GM18526 (cell line): ENCODE measurements around the gene FOXP4.

Source experiments
- POLR2A ChIP-seq: IDR thresholded peaks from 3 replicates; pipeline ENCODE4 v1.6.1; 2011; ENCODE audit not compliant: insufficient read length; ENCODE audit errors: extremely low read depth

Gene FOXP4

DNA sequence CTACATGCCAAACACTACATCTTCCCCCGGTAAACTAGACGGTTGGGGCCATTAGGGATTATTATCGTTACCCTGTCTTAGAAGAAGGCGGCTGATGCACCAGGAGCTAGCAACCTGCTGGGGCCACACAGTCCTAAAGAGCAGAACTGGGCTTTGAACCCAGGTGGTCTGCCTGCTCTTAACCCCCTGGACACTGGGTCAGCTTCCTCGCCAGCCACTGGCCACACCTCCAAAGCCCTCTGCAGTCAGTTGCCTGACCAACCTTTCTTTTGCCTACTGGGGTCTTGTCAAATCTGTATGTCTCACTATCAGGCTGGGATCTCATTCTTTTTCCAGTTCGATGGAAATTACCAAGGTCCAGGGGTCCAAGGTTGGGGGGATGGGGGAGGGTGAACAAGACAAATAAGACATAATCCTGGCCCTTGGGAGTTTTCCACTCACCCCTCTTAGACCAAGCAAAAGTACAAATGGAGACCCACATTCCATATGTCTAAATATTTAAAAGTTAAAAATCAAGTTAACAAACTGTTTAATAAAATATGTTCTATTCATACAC is 34.0 kb upstream of the FOXP4 start:
- no peak for TF ChIP-seq POLR2A

DNA sequence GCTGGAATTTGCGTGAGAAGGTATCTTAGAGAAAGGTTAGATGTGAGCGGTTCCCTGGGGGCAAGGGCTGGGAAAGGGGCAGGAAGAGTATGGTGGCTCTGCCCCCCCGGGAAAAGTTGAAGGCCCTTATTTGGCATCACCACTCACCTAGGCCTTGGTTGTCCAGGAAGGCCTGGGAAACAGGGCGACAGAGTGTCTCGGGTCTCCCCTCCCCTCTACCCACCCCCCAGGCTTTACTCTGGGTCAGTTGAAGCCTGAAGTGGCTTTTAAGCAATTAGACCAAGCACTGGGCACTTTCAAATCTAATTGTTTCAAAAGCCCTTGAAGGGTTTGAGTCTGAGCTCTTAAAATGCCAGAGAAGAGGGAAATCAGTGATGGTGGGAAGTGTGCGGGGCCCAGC is 30.2 kb upstream of the FOXP4 start:
- no peak for TF ChIP-seq POLR2A

DNA sequence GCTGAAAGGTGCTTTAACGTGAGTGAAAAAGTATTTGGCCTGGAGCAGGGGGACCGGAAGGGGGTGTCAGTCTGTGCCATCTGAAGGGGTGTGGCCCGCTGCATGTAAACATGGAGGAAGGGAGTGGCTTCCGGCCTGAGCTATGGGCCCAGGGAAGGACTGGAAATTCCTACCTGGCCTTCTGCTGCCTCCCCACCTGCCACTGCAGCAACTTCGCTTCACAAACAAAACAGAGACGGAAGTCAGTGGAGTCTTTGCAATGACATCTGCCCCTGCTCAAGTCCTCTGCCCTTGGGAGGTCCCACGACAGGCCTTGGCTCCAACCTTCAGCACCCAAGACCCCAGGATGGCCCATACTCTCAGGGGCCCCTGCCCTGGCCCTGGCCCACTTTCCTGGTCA is 28.1 kb upstream of the FOXP4 start:
- no peak for TF ChIP-seq POLR2A

DNA sequence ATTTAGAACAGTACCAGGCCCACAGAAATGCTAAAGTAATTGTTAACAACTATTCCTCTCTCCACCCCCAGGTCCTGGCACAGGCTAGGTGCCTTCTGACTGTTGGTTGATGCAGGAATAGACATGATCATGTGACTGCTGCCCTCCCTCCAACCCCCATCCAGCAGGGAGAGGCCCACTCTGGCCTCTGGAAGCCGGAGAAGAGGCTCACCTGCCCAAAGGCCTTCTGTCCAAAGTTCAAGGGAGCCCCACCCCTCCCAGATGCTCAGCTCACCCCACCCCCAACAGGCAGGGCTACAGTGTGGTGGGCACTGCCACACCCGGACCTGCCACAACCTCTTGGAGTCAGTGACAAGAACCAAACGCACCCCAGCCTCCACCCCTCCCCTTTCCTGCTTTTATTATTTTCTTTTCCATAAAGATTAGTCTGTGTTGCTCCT is 26.9 kb upstream of the FOXP4 start:
- no peak for TF ChIP-seq POLR2A

DNA sequence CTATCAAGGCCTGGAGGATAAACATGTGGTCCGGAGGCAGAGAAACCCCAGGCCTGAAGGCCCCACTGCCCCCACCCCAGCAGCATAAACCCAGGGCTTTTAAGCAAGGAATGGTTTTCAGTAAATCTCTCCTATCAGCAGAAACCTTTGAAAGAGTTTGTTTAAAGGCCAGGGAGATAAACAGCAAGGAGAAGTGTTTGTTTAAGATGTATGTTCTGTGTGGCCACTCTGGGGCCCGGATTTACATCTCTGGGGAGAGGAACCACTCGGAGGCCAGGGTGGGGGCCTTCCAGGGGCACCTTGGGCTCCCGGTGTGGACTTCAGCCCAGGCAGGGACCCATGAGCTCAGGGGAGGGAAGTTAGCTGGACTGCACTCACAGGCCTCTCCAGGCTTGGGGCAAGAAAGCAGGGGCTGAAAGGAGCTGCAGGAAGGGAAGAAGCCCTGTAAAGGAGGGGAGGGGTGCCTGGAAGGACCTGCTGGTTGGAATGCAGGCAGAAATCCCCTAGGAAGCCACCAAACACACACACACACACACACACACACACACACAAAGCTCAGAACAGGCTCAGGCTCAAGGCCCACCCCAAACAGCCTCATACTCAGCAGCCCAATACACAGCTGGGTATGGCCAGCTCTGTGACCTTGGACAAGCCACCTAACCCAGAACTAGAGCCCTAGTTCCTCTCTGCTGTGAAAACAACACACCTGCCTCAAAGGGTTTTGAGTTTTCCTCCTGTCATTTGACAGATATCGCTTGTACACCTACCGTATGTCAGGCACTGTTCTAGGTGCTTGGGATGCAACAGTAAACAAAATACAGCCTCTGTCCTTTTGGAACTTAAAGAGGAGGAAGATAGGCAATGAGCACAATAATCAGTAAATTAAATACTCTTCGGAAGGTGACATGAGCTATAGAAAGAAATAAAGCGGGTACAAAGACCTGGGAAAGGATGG is 26.2 kb upstream of the FOXP4 start:
- TF ChIP-seq POLR2A = no peak

DNA sequence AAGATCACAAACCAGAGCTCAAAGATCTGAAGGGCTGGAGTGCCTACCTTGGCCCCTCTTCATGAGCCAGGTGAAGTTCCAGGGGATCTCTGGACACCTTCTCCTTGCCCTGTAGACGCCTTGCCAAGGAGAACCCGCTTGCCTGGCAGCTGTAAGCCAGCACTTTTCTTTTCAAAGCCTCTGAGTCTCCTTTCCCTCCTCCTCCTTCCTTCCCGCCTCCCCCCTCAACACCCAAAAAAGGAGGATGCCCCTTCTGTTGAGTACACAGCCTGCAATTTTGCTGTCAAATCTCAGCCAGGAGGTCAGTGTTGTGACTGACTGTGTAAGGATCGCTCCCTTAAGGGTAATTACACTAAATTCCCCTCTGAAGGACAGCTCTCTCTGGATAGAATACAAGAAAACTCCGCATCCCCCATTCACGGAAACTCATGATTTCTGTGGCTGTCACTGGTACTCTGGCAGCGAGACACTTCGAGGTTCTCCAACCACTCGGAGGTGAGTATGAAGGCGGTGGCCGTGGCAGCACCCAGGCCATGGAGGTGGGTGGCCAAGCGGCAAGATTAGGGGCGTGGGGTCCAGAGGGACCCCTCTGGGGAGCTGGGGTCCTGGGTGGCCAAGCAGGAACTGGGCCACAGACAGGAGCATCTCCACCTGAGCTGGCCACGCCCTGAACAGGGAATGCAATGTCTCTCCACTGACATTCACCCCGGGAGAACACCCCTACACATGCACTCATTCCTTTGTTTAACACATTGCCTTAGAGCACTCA is 23.2 kb upstream of the FOXP4 start:
- TF ChIP-seq POLR2A = no peak

DNA sequence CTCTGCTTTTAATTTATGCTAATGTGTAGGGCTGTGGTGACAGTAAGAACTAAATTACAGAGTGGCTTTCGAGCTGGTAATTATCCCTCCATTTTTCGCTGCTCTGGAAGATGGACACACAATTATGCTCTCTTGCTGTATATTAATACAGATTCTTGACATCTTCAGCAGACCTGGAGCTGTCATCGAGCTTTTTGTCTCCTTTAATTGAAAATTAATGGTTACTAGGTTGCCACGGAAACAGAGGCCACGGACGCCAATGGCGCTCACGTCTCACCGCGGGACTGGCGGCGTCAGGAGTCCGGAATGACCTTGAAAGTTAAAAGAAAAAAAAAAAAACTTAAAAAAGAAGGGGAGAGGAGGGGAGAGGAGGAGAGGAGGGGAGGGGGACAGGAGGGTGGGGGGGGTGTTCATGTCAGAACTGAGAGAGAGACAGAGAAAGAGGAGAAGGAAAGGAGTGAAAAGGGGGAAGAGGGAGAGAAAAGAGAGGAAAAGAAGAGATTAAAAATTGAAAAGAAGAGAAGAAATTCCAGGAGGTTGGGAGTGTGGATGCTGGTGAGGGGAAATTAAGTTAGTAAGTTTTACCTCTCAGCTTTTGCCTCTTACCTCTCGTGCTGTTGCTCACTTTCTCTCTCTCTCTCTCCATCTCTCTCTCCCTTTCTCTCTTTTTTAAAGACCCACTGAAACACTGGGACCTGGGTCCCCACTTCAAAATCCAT is 22.1 kb upstream of the FOXP4 start:
- TF ChIP-seq POLR2A = no peak

DNA sequence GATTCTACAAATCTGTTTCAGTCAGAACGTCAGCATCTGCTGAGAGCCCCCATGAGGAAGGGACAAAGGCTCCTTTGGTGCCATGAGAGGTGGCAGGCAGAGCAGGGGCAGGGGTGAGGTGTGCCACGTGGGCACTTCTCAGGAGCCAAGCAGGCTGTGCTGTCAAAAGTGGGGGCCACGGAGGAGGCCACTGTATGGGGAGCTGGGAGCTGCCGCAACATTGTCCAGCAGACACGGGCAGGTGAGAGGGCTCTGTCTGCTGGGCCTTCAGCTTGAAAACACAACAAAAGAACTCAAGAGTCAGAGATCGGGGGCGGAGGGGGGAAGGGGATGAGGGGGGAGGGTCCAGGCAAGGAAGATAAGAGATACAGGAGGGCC is 21.6 kb upstream of the FOXP4 start:
- TF ChIP-seq POLR2A = no peak

DNA sequence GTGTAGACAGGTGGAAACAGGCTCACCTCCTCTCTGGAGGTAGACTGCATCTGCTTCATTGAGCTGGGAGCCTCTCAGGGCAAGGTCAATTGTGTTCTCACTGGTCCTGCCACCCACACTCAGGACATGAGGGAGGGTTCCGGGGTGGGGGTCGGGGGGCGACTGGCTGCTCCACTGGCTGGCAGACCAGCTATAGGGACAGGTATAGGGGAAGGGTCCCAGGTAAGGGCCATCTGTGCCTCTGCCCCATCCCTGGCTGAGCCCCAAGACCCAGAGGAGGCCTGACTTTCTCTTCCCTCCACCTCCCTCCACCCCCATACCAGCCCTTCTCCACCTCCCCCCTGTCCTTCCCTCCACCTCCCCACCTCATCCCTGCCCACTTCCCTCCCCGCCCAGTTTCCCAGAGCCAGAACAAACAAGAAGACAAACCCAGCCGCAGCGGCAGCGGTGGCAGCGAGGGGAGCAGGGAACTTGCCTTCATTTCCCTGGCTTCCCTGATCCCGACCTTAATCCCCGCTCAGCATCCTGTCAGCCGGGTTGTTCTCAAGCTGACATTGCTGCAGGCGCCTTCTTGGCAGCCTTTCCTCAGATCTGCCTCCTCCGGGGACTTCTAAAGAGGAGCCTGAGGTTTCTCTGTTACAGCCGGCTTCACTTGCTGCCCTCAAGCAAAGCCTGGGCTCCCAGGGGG is 18.3 kb upstream of the FOXP4 start:
- TF ChIP-seq POLR2A = no peak

DNA sequence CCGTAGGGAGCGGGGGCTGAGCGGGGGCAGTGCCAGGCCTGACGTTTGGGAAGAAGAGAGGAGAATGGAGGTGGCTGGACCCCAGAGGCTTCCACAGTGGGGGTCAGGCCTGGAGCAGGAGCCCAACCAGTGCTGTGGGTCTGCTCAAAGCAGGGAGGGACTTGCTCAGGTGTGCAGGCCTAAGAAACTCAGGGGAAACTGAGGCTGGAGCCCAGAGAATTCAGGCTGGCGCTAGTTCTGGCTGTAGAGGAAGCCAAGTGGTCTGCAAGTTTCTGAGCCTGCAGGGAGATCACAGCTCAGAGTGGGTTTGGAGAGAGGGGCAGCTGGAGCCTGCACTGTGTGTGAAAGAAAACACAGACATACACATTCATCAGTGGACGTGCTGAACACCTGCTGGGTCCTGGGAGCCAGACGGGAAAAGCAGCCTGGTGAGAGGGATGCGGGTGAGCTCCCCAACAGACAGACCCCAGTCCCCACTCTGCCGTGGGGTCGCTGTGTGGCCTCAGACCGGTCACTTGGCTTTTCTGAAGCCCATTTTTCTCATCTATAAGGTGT is 17.7 kb upstream of the FOXP4 start:
- no peak for TF ChIP-seq POLR2A

DNA sequence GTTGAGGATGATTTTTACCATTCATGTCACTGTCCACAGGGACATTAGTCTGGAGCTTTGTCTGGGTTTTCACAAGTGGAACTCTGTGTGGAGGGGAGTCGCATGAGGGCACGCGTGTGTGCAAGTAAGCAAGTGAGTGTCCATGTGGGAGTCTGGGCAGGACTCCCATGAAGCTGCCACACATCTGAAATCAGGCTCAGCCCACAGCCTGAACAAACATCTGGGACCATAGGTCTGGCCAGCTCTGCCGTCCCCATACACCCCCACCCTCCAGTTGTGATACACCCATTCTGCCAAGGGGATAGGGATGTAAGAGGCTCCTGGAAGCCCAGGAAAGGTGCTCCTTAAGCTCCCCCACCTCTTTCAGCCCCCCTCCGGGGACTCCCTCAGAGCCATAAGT is 17.1 kb upstream of the FOXP4 start:
- TF ChIP-seq POLR2A = no peak

DNA sequence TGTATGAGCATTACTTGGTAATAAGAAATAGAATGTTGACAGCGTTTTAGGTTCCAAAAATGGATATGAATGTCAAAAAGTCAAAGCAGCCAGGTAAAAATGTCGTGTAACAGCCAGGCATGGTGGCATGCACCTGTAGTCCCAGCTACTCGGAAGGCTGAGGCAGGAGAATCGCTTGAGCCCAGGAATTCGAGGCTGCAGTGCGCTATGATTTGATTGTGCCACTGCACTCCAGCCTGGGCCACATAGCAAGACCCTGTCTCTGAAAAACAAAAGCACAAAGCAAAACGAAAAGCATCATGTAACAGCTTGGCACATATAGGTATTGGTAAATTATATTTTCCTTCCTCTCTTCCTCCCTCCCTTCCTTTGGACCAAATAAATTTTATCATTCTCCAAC is 16.2 kb upstream of the FOXP4 start:
- TF ChIP-seq POLR2A = no peak

DNA sequence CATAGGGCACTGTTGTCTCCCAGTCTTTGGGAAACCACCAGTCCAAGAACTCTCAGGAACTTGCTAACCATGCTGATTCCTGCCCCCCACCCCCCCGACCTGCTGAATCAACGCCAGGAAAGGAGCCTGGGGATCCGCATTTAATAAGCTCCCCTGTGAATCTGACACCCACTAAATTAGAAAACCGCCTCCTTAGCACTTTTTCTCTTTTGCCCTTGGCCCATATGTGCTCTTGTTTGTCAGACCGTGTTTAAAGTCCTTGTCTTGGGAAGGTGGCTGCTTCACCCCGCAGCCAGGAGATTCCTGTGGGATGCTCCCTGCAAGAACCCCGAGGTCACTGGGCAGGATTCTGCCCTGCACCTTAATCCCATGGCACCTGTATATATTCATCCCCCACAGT is 15.7 kb upstream of the FOXP4 start:
- no peak for TF ChIP-seq POLR2A

DNA sequence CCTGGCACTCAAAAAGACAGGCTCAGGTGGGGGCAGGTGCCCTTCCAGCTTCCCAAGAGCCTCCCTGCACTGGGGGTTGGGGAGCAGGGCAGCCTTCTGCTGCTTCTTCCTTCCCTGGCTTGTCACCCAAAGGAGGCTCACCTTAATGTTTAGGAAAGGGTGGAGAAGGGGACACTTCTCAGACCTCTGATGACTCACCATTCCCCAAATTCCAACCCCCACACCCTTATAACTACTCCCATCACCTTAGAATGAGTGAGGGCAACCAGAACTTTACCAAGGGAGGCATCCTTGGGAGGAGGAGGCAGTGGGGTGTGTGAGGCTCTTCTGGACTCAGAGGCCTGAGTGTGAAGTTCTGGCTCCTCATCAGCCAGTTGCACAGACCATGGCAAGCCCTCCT is 15.2 kb upstream of the FOXP4 start:
- no peak for TF ChIP-seq POLR2A
